Stimulated activated CD4-positive, alpha-beta T cell treated with anti-CD3 and anti-CD28 coated beads, Interleukin-15, amount 100 ng/mL, for 1 hour (primary cell): ENCODE data around the gene RPS21.

Source experiments
- DNase-seq, 2 donors: peaks; one replicate each; pipeline ENCODE4 v3.0.0-alpha.2; 2020; ENCODE audit warnings: low read depth in 1 of 2, low spot score in 1 of 2

The RPS21 gene

GRCh38 chr20:62377064-62377461, 9.8 kb upstream of the RPS21 start:
- no peak for DNase-seq

- DNase-seq, result no peak
Measured at GRCh38 chr20:62377615-62378178, 9.2 kb upstream of the RPS21 start.

- DNase-seq, result no peak
Measured at GRCh38 chr20:62378215-62378614, 8.7 kb upstream of the RPS21 start.

GRCh38 chr20:62381202-62381797, 5.6 kb upstream of the RPS21 start:
- no peak for DNase-seq

GRCh38 chr20:62381842-62382241, 5.1 kb upstream of the RPS21 start:
- DNase-seq, result no peak

- peak; percentile 50 to 67 for DNase-seq
Measured at GRCh38 chr20:62382306-62383198, 4.4 kb upstream of the RPS21 start.

- DNase-seq, result no peak
Measured at GRCh38 chr20:62387219-62387913, 463 bp downstream of the RPS21 start.

GRCh38 chr20:62387933-62388635, 1.2 kb downstream of the RPS21 start:
- DNase-seq, result no peak

GRCh38 chr20:62388839-62389600, 2.1 kb downstream of the RPS21 start:
- DNase-seq, result no peak

GRCh38 chr20:62389601-62390087, 2.7 kb downstream of the RPS21 start:
- DNase-seq, result no peak

GRCh38 chr20:62390317-62391164, 3.6 kb downstream of the RPS21 start:
- no peak for DNase-seq

GRCh38 chr20:62391165-62392076, 4.5 kb downstream of the RPS21 start:
- no peak for DNase-seq

GRCh38 chr20:62392077-62392418, 5.1 kb downstream of the RPS21 start:
- no peak for DNase-seq

- no peak for DNase-seq
Measured at GRCh38 chr20:62392621-62393334, 5.9 kb downstream of the RPS21 start.

GRCh38 chr20:62393335-62393665, 6.4 kb downstream of the RPS21 start:
- no peak for DNase-seq

GRCh38 chr20:62393830-62394229, 6.9 kb downstream of the RPS21 start:
- DNase-seq, result no peak

GRCh38 chr20:62394248-62395245, 7.6 kb downstream of the RPS21 start:
- DNase-seq, result no peak
